GM13976 (cell line): ENCODE measurements around the gene KLB.
"Not testable (repeated sequence)": the region's sequence is repeated elsewhere in the genome, so short reads cannot be mapped to it uniquely, and the experiment has no call there.

Experiments used
- DNase-seq: peaks from one replicate; pipeline ENCODE4 v3.0.0; 2012; ENCODE audit warnings: low spot score
- in situ Hi-C: fragments of 300-500 bp; cut with MboI; formaldehyde crosslinking; loops from one replicate; pipeline ENCODE4 v1.12.0; 2022; ENCODE audit warnings: low sequenced_read_pairs, mixed read lengths, inconsistent platforms; ENCODE audit not compliant: unreplicated experiment
- TF ChIP-seq, protein P1 (sequence below): IDR thresholded peaks from 2 replicates; pipeline ENCODE4 v1.5.1; 2012; ENCODE audit warnings: borderline replicate concordance, mild to moderate bottlenecking; ENCODE audit not compliant: insufficient read depth; ENCODE audit errors: extremely low read depth, missing control alignments, control extremely low read depth

The KLB gene

DNA sequence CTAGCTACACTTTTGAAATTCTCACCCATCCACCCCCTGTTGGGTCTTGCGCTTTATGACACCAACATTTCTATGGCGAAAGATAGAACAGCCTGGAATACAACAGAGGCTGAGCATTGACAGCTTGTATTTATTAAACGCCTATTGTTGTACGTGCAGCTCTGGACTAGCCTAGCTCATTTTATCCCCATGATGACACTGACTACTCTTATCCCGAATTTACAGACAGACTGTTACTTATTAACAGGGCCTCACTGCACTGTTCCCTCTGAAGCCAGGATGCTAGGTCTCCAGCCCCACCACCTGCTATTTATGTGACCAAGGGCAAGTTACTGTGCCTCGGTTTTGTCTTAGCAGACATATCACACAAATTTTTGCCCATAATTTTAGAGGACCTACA lies 39.6 kb upstream of the KLB start:
- TF ChIP-seq, protein P1, sequence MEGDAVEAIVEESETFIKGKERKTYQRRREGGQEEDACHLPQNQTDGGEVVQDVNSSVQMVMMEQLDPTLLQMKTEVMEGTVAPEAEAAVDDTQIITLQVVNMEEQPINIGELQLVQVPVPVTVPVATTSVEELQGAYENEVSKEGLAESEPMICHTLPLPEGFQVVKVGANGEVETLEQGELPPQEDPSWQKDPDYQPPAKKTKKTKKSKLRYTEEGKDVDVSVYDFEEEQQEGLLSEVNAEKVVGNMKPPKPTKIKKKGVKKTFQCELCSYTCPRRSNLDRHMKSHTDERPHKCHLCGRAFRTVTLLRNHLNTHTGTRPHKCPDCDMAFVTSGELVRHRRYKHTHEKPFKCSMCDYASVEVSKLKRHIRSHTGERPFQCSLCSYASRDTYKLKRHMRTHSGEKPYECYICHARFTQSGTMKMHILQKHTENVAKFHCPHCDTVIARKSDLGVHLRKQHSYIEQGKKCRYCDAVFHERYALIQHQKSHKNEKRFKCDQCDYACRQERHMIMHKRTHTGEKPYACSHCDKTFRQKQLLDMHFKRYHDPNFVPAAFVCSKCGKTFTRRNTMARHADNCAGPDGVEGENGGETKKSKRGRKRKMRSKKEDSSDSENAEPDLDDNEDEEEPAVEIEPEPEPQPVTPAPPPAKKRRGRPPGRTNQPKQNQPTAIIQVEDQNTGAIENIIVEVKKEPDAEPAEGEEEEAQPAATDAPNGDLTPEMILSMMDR, result no peak
- in situ Hi-C loops, result no loop called here
- no peak for DNase-seq

DNA sequence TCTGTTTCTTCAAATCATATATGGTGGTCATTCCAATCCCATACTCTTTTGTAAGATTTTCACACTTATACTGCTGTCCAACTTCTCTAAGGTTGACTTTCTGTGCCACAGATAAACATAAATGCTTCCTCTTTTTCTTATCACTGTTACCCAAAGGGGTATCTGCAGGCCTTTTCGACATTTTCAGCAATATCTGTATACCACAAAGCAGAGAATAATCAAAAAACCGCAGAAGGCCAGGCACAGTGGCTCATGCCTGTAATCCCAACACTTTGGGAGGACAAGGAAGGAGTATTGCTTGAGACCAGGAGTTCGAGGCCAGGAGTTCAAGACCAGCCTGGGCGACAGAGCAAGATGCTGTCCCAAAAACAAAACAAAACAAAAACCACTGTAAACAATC lies 37.4 kb upstream of the KLB start:
- in situ Hi-C loops, result no loop called here
- no peak for DNase-seq
- TF ChIP-seq, protein P1, result no peak

DNA sequence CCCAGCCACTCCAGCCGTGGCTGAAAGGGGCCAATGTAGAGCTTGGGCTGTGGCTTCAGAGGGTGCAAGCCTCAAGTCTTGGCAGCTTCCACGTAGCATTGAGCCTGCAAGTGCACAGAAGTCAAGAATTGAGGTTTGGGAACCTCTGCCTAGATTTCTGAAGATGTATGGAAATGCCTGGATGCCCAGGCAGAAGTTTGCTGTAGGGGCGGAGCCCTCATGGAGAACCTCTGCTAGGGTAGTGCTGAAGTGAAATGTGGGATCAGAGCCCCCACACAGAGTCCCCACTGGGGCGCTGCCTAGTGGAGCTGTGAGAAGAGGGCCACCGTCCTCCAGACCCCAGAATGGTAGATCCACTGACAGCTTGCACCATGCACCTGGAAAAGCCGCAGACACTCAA lies 35.5 kb upstream of the KLB start:
- DNase-seq, in situ Hi-C loops: not testable (repeated sequence)

DNA sequence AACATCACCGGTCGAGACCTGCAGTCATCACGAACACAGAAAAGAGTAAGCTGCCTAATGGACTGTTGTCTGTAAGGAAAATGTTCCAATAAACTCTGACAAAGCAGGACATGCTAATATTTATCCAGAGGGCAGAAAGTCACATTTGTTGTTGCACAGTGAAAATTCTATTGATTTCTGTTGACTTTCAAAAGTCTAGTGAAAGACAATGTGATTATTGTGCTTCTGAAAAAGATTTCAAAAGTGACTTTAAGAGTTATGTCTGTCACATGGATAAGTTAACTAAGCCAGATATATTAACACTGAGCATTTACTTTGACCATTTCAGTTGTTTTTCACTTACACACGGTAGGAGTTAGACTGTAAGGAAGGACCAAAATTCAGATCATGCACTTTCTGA lies 31.3 kb upstream of the KLB start:
- no peak for DNase-seq
- TF ChIP-seq, protein P1, result no peak
- in situ Hi-C loops, result no loop called here

DNA sequence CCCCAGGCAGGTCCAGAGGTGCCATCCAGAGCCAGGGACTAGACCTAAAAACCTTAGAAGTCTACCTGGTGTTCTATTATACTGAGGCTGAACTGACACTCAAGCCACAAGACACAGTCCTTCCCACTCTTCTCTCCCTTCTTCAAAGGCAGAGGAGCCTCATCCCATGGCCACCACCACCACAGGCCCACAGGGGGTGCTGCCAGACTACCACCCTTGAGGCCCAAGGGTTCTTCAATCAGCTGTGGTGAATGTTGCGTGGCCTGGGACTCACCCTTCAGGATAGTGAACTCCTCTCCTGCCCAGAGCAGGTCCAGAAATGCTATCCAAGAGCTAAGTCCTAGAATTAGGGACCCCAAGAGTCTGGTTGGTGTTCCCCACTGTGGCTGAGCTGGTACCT lies 23.0 kb upstream of the KLB start:
- TF ChIP-seq, protein P1, result no peak
- in situ Hi-C loops, result no loop called here
- no peak for DNase-seq

DNA sequence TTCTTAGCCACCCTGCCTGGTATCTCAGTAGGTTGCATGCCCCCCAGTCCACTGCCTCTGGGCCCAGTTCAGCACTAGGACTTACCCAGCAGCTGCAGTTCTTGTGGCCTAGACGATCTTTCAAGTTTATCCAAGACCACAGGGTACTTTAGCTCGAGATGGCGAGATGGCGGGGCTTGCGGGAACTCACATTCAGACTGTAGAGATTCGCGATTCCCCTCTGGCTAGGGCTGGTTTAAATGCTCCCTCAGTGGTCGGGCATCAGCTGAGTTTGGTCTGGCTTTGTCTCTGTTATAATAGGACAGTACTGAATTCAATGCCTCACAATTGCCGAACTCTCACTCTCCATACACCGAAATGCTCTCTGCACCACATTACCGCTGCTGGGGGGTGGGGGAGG lies 22.2 kb upstream of the KLB start:
- in situ Hi-C loops, result no loop called here
- TF ChIP-seq, protein P1, result no peak
- DNase-seq, result no peak

DNA sequence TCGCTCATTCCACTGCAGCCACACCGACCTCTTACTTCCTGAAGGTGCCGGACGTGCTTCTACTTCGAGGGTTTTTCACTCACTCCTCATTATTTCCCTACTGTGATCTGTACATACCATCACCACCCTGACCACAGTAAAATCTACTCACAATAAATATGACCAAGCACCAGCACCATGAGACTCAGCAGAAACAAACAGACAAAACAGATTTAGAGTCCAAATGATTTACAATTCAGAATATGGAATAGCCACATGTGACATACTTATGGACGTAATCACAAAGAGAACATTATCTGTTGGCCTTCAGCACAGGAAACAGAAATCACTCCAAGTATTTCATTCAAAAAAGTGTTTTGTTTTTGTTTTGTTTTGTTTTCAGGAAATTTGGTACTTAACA lies 16.1 kb upstream of the KLB start:
- no peak for DNase-seq
- in situ Hi-C loops, result no loop called here
- TF ChIP-seq, protein P1, result no peak
